GM10248 (cell line): ENCODE data around the gene TRPV6.

Source experiments
- CTCF ChIA-PET: fragments of 300-600 bp; sonication (Branson Sonifier 250); formaldehyde crosslinking; extraction: SDS; loops from one replicate; lab custom pipeline; 2021; ENCODE audit warnings: antibody characterized with exemption; lab: Yijun Ruan, JAX
- POLR2A ChIA-PET: fragments of 350-650 bp; sonication (Branson Sonifier 250); formaldehyde crosslinking; extraction: SDS; loops from one replicate; lab custom pipeline; 2020; ENCODE audit warnings: antibody characterized with exemption; lab: Yijun Ruan, JAX
- DNase-seq: peaks from one replicate; pipeline ENCODE4 v3.0.0; 2012; ENCODE audit errors: extremely low spot score
- TF ChIP-seq, protein P1 (sequence below): IDR thresholded peaks from 2 replicates; pipeline ENCODE4 v1.5.1; 2012; ENCODE audit warnings: mild to moderate bottlenecking, low read depth; ENCODE audit errors: extremely low read depth, missing control alignments, control extremely low read depth

TRPV6 gene

GRCh38 chr7:142918901-142919300 is 33.4 kb upstream of the TRPV6 start:
- CTCF ChIA-PET = interaction anchor here (1.1 to 1.5 kb wide), 3 partner anchors 9 to 38 kb away, joined by 3 to 4 read pairs (median 3); no protein-coding TSS in a partner anchor
- POLR2A ChIA-PET = no interaction called here
- TF ChIP-seq, protein P1, sequence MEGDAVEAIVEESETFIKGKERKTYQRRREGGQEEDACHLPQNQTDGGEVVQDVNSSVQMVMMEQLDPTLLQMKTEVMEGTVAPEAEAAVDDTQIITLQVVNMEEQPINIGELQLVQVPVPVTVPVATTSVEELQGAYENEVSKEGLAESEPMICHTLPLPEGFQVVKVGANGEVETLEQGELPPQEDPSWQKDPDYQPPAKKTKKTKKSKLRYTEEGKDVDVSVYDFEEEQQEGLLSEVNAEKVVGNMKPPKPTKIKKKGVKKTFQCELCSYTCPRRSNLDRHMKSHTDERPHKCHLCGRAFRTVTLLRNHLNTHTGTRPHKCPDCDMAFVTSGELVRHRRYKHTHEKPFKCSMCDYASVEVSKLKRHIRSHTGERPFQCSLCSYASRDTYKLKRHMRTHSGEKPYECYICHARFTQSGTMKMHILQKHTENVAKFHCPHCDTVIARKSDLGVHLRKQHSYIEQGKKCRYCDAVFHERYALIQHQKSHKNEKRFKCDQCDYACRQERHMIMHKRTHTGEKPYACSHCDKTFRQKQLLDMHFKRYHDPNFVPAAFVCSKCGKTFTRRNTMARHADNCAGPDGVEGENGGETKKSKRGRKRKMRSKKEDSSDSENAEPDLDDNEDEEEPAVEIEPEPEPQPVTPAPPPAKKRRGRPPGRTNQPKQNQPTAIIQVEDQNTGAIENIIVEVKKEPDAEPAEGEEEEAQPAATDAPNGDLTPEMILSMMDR = no peak
- no peak for DNase-seq

GRCh38 chr7:142917447-142917846 is 31.9 kb upstream of the TRPV6 start:
- CTCF ChIA-PET = no interaction called here
- POLR2A ChIA-PET = no interaction called here
- TF ChIP-seq, protein P1 = no peak
- DNase-seq = no peak

DNA sequence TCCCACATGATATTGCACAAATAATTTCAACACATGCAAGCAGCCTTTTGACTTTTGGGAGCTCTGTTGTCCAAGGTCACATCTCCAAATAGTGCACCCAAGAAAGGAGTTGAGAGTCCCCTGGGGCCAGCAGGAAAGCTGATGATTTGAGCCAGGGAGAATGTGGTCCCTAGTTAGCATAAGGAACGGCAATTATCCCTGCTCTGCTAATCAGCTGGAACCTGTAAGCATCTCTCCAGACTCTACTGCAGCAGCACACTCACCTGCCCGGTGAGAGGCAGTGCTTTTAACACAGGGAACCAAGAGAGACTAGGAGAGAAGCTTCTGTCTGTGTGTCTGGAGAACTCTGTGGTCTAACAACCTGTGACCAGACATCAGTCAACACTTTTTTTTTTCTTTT is 31.0 kb upstream of the TRPV6 start:
- ChIA-PET CTCF (interaction anchor here (0.7 to 1.8 kb wide), 6 partner anchors 12 to 87 kb away, joined by 3 to 6 read pairs (median 3); no protein-coding TSS in a partner anchor), POLR2A (no interaction called here)
- DNase-seq = no peak
- TF ChIP-seq, protein P1 = no peak

DNA sequence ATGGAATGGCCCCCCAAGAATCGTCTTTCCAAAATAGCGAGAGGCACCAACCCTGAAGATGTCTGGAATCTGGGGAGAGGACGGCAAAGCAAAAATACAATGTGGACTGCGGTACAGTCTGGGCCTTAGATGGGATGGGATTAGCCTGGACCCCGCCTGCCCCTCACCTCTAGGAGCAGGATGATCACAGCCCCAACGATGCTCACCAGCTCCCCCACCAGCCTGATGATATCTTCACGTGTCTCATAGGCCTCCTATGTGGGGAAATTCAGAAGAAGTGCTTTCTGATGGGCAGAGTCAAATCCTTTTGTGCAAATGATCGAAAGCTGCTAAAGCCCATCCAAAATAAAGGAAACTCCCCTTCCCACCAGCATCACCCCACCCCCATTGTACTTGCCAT is 29.8 kb upstream of the TRPV6 start:
- POLR2A ChIA-PET = no interaction called here
- CTCF ChIA-PET = interaction anchor here (1.4 to 1.8 kb wide), 2 partner anchors 11 to 88 kb away, joined by 3 to 6 read pairs; no protein-coding TSS in a partner anchor
- TF ChIP-seq, protein P1 = no peak
- no peak for DNase-seq

DNA sequence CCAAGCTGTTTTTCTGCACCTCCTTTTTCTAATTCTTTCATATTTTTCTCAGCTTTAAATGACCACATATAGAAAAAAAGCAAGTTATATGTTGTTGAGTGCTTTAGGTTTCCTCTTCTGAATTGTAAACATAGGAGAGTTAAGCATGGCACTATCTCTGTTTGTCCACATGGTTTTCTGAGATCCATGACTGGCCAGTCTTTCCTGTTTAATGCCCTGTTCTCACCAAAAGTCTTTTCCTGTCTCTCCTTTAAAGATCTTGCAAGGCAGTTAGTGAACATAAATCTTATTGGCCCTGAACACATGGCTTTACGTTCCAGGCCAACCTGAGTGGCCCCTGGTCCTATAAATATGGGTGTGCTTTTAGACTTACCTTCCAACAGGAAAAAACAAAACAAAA is 28.6 kb upstream of the TRPV6 start:
- CTCF ChIA-PET = no interaction called here
- no peak for DNase-seq
- POLR2A ChIA-PET = no interaction called here
- TF ChIP-seq, protein P1 = no peak

- CTCF ChIA-PET = no interaction called here
- no peak for DNase-seq
Measured at GRCh38 chr7:142913566-142913965, 28.0 kb upstream of the TRPV6 start.

More at GRCh38 chr7:142913566-142913965, 28.0 kb upstream of the TRPV6 start:
- POLR2A ChIA-PET = no interaction called here
- TF ChIP-seq, protein P1 = no peak
